Transverse colon (tissue), 3 donors: ENCODE measurements around the gene ARHGEF11.

ENCODE experiments used
- POLR2A ChIP-seq: fragments of 450-650 bp; IDR thresholded peaks from one replicate; pipeline ENCODE4 v1.6.1; 2016; ENCODE audit warnings: antibody characterized with exemption, mild to moderate bottlenecking, moderate library complexity
- POLR2AphosphoS5 ChIP-seq, 3 donors: sonication (generic); formaldehyde crosslinking; IDR thresholded peaks; one replicate each; pipeline ENCODE4 v1.6.1; 2016; ENCODE audit warnings: antibody characterized with exemption in 3 of 3

DNA sequence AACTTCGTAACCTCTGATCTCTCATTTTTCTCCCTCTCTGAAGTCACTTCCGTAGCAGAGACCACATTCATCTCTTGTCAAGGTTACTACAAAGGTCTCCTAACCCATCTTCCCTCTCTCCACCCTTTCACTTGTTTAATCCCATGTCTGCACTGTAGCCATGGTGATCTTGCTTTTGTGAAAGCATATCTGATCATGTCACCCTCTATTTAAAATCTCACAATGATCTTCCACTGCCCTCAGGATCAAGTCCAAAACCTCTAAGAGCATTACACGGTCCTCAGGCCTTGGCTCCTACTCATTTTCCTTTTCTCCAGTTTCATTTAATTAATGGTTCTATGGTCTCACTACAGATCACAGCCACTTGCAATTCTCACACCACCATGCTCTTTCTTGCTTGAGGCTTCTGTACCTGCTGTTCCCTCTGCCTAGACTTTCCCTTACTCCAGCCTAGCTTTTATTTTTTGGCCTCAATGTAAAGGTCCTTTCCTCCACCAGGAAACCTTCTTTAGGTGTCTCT, 12.1 kb downstream of the ARHGEF11 start:
- TF ChIP-seq POLR2A = no peak
- TF ChIP-seq POLR2AphosphoS5 (IDR thresholded peaks at IDR 0.05) = no peak
